Measurements from ENCODE around the gene ZDHHC11B.
"Not testable (repeated sequence)": the region's sequence is repeated elsewhere in the genome, so short reads cannot be mapped to it uniquely, and the experiment has no call there.

The ZDHHC11B gene

GRCh38 chr5:766666-767431, 17.7 kb downstream of the ZDHHC11B start:
- DNase-seq = no peak

DNA sequence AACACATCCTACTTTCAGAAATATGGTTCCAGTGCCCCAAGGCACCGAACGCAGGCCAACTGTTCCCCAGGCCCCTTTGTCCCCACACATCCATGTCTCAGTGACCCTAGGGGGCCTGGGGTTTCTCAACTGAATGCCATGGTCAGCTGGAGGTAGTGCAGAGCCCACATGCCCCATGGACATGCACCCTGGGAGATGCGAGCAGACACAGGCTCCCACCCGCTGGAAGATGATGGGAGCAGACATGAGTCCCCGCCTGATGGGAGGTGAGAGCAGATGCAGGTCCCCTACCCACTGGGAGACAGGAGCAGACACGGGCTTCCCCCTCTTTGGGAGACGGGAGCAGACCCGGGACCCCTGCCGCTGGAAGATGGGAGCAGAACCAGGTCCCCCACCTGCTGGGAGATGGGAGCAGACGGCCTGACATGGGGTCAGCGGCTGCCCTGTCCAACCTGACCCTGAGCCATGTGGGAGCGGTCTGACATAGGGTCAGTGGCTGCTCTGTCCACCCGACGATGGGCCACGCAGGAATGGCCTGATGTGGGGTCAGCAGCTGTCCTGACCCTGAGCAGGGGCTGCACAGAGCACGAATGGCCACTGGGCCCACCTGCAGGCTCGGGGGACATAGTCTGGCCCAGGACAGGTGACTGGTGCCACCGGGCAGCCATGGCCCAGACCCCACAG, 18.4 kb downstream of the ZDHHC11B start:
- DNase-seq = peak; percentile 8

DNA sequence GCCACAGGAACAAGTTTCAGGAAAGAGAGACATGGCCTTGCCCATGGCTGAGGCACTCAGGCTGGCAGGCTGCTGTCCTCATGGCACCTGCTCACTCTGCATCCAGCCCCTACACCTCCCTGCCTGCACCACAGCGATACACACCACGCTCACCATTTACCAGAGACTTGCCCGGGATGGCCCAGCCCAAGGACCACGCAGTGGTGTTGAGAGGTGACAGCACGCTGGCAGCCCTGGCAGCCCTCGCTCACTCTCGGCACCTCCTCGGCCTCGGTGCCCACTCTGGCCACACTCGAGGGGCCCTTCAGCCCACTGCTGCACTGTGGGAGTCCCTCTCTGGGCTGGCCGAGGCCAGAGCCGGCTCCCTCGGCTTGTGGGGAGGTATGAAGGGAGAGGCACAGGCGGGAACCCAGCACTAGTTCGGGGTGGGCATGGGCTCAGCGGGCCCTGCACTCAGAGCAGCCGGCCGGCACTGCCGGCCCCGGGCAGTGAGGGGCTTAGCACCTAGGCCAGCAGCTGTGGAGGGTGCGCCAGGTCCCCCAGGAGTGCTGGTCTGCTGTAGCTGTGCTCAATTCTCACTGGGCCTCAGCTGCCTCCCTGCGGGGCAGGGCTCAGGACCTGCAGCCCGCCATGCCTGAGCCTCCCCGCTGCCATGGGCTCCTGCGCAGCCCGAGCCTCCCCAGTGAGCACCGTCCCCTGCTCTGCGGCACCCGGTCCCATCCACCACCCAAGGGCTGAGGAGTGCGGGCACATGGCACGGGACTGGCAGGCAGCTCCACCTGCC, 20.3 kb downstream of the ZDHHC11B start:
- no peak for DNase-seq

DNA sequence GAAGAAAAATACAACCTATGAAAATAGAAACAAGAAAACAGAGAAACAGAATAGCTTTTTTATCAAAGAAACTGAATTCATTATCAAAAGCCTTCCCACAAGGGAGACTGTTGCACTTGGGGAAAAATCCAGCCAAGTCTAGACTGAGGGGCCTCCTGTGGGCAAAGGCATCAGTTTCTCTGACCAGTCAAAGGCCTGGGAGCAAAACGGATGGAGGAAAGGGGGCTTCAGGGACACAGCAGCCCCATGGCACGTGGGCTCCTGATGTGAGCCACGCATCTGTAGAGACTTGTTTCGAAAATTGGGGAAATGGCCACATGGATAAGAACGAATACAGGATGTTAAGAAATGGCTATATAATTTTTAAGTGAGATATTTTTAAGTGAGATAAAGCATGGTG, 21.1 kb downstream of the ZDHHC11B start:
- no peak for DNase-seq

DNA sequence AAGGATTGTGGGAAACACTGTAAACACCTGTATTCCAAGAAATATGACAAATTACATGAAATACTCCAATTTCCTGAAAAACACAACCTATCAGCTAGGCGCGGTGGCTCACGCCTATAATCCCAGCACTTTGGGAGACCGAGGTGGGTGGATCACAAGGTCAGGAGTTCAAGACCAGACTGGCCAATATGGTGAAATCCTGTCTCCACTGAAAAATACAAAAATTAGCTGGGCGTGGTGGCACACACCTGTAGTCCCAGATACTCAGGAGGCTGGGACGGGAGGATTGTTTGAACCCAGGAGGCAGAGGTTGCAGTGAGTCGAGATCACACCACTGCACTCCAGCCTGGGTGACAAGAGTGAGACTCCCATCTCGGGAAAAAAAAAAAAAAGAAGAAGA, 21.5 kb downstream of the ZDHHC11B start:
- not testable (repeated sequence) for DNase-seq

DNA sequence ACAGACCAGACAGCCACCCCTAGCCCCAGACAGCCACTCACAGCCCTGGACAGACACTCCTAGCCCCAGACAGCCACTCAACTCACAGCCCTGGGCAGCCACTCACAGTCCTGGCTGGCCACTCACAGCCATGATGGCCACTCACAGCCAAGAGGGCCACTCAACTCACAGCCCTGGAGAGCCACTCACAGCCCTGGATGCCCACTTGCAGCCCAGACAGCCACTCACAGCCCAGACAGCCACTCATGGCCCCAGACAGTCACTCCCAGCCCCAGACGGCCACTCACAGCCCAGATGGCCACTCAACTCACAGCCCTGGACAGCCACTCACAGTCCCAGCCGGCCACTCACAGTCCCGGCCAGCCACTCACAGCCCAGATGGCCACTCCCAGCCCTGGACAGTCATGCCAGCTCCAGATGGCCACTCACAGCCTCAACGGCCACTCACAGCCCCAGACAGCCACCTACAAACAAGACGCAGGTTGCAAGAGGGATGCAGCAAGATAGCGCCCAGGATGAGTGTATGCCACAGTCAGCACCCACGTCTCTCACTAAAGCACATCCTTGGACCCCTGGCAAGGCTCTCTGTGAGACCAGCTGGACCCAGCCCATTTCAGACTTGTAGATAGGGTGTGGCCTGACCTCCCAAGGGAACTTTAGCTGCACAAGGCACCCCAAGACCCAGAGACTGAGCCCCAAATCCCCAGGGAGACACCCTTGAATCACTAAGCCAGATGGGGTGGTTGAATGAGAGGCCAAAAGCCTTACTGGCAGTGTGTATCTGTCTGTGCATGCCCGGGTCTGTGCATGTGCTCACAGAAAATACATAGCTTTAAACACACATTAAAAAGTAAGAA, 22.4 kb downstream of the ZDHHC11B start:
- no peak for DNase-seq

DNA sequence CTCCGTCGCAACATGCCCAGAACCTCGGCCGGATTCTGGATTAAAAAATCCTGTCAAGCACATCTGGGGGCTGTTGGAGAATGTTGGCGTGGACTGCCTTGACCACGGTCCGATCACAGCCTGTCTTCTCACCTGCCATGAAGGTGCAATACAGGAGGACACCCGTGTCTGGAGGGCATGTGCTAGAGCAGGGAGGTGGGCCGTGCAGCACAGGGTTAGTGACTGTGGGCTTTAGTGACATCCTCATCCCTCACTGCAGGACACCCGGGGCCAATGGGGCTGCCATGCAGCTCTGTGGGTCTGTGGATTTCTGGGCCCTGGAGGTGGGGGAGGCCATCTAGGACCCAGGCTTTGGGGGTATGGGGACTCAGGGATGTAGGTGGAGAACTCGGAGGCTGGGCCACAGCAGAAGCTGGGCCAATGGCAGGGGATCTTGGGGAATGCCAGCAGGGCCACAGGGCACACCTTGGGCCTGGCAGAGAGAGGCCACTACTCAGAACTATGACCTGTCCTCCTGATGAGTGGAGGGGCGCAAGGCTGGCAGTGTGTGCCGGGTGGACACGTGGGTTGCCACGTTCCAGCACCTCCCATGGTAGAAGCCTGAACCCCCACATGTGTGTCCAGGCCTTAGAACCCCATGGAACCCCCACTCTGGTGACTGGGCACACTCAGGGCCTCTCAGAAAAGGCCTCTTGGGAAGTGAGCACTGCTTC, 23.3 kb downstream of the ZDHHC11B start:
- DNase-seq = peak; percentile 8

DNA sequence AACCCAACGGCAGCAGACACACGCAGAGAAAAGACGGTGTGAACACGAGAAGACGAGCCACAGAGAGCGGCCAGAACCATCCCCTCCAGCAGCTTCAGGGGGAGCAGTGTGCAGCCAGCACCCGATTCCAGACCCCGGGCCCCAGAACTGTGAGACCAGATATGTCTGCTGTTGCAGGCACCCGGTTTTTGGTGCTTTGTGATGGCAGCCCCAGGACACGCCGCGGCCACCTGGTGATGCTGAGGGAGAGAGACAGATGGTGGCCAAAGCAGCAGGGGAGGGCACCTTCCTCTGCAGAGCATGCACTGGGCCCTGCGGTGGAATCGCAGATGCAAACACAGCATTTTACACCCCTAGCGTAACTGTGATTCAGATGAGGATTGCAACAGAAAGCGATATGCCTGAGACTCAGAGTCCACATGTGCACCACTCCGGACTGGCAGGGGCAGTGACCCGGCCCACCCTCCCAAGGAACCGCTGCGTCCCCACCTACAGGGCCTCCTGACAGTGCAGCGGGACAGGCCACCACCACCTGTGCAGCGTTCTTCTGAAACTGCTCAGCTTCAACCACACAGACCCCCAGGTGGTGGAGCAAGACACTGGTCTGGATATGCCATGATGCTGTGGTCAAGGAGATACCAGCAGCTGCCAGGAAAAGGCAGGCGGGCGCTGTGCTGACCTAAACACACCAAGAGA, 24.0 kb downstream of the ZDHHC11B start:
- DNase-seq = peak; percentile 7

DNA sequence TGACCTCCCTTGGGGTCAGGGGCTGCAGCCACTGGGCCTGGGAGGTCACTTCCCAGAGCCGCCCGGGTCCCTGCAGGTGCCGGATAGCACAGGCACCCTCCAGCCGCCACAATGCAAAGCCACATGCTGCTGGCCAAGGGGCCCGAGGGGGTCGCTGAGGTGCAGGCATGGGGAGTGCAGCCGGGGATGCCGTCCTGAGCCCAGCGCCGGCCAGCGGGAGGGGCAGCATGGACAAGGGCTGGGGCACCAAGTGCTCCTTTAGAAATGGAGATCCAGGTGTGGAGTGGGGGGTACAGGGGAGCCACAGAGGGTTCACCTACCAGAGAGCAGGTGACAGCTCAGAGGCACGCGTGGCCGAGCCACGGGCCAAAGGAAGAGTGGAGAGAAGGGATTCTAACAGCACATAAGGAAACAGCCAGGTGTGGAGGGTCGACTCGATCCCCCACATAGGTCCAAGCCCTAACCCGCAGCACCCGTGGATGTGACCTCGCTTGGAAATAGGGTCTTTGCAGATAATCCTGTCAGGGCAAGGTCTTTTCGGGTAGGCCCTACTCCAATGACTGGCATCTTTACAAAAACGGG, 24.7 kb downstream of the ZDHHC11B start:
- peak; percentile 9 for DNase-seq

DNA sequence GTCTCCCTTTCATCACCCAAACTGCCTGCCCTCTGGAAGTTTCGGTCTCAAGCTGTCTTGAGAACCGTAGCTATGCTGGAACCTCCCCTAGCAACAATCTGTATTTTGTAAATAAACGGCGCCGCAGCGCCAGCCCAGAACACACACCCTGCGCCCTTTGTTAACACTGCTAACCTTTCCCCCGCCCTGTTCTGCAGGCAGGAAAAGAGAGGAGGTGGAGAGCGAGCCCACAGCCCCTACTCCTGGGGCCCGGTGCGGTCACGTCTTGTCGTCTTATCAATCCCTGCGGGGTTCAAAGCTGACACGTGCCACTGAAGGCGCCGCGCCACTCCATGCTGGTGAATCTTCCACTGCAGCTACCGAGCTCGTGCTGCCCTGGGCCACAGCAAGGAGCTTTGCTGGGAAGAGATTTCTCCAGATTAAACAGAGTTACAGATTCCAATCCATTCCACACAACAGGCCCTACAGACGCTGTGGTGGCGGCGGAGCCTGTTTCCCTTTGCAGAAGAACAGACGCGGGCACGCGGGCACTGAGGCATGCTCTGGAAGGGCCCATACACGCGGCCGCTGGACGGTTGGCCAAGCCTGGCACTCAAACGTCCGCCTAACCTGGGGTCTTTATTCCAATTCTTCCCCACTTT, 25.3 kb downstream of the ZDHHC11B start:
- peak; percentile 40 for DNase-seq

GRCh38 chr5:758698-759053, 25.9 kb downstream of the ZDHHC11B start:
- peak; percentile 7 for DNase-seq

GRCh38 chr5:757931-758697, 26.4 kb downstream of the ZDHHC11B start:
- DNase-seq = peak; percentile 15

GRCh38 chr5:757346-757930, 27.1 kb downstream of the ZDHHC11B start:
- DNase-seq = peak; percentile 11

GRCh38 chr5:756865-757345, 27.6 kb downstream of the ZDHHC11B start:
- peak; percentile 10 for DNase-seq

DNA sequence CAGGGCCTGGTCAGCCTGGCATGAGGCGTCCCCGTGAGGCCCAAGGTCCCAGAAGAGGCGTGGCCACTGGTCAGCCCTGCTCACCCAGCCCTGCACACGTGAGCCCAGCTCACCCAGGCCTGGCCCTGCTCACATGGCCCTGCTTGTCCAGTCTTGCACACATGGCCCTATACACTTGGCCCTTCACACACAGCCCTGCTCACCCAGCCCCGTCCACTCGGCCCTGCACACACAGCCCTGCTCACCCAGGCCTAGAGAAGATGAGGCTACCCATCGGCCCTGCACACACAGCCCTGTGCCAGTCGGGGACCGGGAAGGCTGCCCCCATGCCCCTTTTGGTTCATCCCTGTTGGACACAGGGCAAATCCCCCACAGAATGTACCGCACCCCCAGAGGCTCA, 28.4 kb downstream of the ZDHHC11B start:
- peak; percentile 7 for DNase-seq

DNA sequence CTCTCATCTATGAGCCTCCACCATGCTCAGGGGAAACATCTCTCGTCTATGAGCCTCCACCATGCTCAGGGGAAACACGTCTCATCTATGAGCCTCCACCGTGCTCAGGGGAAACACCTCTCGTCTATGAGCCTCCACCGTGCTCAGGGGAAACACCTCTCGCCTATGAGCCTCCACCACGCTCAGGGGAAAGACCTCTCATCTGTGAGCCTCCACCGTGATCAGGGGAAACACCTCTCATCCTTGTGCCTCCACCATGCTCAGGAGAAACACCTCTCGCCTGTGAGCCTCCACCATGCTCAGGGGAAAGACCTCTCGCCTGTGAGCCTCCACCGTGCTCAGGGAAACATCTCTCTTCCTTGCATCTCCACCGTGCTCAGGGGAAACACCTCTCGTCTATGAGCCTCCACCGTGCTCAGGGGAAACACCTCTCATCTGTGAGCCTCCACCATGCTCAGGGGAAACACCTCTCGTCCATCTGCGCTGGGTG, 30.3 kb downstream of the ZDHHC11B start:
- peak; percentile 6 for DNase-seq

GRCh38 chr5:753567-754142, 30.9 kb downstream of the ZDHHC11B start:
- peak; percentile 7 for DNase-seq

DNA sequence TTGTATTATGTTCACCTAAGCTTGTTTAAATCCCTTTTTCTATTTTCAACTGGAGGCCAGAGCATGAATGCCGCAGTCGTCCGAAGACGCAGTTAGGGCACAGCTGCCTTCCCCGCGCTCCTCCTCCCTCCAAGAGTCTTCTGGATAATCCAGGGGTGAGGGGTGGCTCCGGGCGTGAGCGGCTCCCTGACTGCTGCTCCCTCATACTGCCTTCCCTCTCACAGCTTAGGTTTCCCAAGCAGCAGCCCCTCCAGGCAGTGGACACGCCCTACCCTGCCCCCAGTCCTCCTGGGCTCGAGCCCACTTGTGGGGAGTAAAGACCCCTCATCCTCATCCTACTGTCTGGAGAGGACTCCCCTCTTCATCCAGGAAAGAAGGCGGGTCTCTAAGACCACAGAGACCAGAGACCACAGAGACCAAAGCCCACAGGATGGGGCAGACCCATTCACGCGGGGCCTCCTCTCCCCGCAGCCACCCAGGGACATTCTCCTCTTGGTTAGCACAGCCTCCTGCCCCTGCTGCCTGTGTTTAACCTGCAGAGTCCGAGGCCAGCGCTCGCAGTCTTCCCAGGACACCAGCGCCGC, 31.9 kb downstream of the ZDHHC11B start:
- DNase-seq = peak; percentile 5

Data from activated CD4-positive, alpha-beta T cell treated with anti-CD3 and anti-CD28 coated beads for 1 hour (primary cell).